ENCODE measurements around the gene CRYZ.
A peak's percentile ranks its signal among the peaks of the same experiment; 100 is the strongest.
"Not testable (repeated sequence)": the region's sequence is repeated elsewhere in the genome, so short reads cannot be mapped to it uniquely, and the experiment has no call there.

CRYZ gene, protein sequence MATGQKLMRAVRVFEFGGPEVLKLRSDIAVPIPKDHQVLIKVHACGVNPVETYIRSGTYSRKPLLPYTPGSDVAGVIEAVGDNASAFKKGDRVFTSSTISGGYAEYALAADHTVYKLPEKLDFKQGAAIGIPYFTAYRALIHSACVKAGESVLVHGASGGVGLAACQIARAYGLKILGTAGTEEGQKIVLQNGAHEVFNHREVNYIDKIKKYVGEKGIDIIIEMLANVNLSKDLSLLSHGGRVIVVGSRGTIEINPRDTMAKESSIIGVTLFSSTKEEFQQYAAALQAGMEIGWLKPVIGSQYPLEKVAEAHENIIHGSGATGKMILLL

DNA sequence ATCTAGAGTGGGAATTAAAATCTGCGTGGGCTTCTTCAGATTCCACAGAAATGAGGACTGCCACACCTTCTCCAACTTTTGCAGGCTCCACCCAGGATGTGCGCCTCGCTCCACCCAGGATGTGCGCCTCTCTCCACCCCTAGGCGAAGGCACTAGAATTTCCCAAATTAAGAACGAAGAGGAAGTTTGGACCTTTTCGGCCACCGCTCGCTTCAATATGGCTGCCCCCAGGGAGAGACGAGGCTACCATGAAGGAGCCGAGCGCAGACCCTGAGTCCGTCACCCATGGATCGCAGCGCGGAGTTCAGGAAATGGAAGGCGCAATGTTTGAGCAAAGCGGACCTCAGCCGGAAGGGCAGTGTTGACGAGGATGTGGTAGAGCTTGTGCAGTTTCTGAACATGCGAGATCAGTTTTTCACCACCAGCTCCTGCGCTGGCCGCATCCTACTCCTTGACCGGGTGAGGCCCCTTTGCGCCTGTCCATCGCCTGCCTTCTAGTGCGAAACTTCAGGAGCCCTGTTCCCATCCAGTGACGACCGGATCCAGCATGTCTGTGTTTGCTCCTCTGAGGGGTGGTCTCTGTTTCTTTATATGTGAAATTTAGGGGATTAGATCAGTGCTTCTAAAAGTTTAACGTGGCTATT is at the start of gene CRYZ, which contains the start of gene TYW3:
Gene CRYZ (minus strand): TSS at position 91 of the 644 bp plus-strand sequence. CDS start 8,229 bp downstream, outside the sequence.
Gene TYW3 (plus strand): TSS at position 193 of the 644 bp plus-strand sequence. CDS start 93 bp downstream, at position 286.
- peak; percentile 88 for DNase-seq (ENCODE audit: low read depth)

DNA sequence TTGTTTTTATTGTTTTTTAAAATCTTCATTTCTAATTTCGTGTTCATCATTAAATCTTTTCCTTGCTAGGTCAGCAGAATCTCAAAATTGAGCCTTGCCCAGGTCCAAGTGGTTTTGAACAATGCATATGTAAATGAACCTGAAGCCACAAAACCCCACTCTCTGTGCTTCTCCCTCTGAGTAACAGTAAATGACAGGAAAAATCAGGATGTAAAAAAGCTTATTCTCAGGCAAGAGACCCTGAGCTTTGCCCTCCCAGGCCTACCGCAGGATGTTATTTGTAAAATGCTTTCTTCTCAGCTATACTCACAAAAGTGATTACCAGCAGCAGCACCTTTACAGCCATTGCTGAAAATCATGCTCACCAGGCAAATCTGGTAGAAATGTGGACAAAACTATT is 47.7 kb upstream of the CRYZ start:
- DNase-seq (ENCODE audit: low read depth): no peak

DNA sequence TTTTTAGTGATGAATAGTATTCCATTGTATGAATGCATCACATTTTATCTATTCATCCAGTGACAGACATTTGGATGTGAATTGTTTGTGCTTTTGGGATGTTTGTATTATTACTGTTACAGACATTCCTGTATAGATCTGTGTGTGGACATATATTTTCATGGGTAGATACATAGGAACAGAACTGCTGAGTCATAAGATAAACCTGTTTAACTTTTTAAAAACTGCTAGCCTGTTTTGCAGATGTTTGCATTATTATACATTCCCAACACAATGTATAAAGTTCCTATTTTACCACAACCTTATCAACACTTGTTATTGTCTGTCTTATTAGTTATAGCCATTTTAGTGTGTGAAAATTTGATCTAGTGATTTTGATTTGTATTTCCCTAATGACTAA is 46.9 kb upstream of the CRYZ start:
- no peak for DNase-seq (ENCODE audit: low read depth)

DNA sequence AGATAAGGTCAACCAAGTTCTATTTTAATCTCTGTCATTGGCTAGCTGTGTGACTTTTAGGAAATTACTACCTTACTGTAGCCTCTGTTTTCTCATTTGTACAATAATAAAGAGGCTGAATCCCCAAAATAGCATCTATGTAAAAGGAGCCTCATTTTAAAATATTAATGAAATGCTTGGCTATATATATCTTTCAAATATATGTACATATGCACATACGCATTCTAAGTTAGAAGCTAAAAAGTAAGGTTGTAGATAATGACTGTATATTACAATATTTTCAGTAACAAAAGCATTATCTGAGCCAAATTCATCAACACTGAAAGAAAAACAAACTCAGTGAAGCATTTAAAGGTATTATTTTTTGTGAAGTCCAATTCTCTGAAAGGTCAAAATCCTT is 44.7 kb upstream of the CRYZ start:
- DNase-seq (ENCODE audit: low read depth): no peak

DNA sequence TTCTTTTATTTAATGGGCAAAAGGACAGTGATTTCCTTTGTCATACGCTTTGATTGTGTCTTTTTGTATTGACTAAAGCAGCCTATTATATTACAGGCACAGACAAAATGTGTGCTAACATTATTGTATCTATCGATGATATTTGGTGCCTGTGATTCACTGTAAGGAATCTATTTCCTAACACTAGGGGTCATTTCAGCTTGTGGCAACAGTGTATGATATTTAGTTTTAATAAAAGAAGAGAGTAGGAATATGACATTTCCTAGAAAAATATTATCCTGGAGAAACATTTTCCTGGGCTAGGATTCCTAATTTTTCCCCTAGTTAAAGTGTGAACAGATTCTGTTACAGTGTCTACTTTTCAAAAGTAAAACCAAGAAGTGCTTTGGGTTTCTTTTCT is 42.9 kb upstream of the CRYZ start:
- no peak for DNase-seq (ENCODE audit: low read depth)

DNA sequence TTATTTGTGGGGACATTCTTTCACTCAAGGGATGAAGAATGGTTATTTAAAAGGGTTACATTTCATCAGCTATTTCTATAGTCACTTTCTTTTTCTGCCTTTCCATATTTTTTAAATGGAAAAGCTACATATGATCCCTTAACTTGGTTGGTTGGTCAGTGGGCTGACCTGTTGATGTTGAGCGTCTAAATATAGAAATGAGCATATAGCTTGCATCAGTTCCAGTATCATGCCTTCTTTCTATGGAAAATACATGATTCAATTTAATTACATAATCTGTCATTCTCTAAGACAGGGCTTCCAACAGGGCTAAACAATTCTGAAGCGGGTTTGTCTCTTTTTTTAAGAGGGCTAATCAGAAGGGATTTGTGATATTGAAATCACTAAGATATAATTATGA is 40.7 kb upstream of the CRYZ start:
- no peak for DNase-seq (ENCODE audit: low read depth)

DNA sequence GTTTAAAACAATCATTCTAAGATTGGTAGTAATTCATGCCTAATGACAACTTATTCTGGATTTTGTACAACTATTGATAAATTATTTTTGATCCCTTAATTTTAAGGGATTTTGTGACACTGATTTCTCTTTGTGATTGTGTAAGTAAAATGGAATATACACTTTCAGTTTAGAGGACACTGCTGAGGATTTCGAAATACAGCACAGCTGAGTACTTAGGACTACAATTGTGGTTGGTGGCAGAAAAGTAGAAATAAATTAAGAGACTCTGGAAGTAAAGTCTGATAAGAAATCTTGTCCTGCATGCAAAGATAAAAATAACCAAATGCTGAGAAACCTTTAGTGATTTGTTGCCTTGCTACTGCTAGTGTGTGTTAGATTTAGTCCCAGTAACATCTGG is 40.1 kb upstream of the CRYZ start:
- DNase-seq (ENCODE audit: low read depth): no peak

DNA sequence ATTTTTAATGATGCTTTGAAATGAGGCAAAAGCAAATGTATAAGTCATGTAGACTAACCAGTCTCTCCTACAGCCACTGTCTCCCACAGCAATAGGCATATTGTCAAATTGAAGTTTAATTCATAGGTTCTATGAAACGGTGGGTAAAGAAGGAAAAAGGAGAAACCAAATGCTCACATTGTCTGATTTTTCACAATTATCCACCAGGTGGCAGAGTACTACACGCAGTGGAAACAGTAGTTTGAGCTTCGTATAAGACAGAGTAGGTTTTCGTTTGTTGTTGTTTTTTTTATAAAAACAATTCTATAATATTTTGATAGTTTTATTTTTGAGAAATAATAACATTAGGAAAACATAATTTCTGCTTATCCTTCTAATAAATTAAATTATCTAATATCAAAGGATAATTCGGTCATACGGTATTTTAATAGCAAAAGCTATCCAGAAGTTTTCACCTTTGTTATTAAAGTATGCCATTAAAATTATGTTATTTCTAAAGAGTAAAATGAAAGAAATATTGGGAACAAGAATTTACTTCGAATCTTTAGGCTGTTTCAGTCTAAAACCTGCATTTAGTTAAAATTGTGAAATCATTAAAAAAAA is 39.2 kb upstream of the CRYZ start:
- peak; percentile 30 for DNase-seq (ENCODE audit: low read depth)

DNA sequence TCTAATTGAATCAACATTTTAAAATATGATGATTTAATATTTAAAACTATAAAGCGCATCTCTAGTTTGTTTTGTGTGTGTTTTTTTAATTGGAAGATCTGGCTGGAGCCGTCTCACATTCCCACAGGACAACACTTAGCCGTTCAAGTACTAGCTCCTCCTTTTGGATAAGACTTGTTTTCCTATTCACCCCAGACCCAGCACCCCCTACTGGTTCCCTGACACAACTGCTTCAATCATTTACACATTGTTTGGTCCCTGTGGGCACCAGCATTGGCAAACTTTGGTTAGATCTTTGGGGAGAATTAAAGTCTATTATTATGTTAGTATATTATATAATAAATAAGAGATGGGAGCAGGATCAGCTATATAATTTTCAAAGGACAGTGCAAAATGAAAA is 34.6 kb upstream of the CRYZ start:
- no peak for DNase-seq (ENCODE audit: low read depth)

DNA sequence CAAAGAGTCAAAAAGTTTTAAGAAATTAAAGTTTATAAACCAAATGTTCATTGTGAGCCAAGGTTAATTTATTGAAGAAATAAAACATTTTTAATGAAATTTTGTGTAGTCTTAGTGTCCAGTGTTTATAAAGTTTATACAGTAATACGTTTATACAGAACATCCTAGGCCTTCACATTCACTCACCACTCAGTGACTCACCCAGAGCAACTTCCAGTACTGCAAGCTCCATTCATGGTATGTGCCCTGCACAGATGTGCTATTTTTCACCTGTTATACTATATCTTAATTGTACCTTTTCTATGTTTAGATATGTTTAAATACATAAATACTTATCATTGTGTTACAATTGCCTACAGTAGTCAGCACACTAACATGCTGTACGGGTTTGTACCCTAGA is 33.7 kb upstream of the CRYZ start:
- DNase-seq (ENCODE audit: low read depth): no peak

DNA sequence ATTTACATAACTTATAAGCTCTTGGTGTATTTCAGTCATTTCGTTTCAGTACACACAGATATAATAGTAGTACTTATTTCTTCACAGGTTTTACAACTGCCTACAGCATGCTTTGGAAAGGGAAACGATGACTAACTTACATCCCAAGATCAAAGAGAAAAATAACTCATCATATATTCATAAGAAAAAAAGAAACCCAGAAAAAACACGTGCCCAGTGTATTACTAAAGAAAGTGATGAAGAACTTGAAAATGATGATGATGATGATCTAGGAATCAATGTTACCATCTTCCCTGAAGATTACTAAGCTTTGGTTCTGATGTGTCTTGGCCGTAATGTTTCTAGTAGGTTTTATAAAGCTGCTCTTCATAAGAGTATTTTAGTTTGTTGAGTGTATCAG is 31.0 kb upstream of the CRYZ start:
- DNase-seq (ENCODE audit: low read depth): no peak

DNA sequence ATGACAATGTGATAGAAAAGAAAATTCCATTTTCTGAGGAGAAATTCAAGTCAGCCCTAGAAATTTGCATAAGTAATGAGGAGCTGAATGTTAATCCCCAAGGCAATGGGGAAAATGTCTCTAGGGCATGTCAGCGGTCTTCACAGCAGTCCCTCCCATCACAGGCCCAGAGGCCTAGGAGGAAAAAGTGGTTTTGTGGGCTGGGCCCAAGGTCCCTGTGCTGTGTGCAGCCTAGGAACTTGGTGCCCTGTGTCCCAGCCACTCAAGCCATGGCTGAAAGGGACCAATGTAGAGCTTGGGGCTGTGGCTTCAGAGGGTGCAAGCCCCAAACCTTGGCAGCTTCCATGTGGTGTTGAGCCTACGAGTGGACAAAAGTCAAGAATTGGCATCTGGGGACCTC is 23.8 kb upstream of the CRYZ start:
- not testable (repeated sequence) for DNase-seq (ENCODE audit: low read depth)

DNA sequence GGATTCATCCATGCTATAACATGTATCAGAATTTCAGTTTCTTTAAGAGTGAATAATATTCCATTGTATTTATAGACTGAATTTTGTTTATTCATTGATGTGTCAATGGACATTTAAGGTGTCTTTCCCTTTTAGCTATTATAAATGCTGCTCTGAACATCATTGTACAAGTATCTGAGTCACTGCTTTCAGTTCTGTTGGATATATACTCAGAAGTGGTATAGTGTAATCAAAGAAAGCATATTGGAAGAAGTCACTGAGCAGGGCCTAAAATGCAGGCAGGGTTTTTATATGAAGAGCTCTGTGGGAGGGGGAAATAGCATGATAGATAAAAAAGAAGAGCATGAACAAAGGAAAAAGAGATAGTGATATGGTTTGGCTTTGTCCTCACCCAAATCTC is 22.6 kb upstream of the CRYZ start:
- no peak for DNase-seq (ENCODE audit: low read depth)

DNA sequence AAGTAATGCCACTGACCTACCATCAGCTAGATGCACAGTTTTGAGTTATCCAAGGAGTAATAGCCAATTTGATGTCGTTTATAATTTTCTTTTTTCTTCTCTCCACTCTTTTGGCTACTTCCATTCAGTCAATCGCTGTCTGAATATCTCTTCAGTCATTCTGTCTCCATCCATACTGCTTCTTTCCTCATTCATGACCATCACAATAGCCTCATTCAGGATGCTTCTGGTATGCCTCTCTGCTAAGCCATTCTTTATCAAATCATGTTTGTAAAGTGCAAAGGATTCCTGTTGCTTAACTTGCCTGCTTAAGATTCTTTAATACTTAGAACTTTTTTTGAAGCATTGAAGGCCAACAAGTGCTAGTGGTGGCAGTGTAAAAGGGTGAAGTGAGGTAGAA is 20.3 kb upstream of the CRYZ start:
- no peak for DNase-seq (ENCODE audit: low read depth)

DNA sequence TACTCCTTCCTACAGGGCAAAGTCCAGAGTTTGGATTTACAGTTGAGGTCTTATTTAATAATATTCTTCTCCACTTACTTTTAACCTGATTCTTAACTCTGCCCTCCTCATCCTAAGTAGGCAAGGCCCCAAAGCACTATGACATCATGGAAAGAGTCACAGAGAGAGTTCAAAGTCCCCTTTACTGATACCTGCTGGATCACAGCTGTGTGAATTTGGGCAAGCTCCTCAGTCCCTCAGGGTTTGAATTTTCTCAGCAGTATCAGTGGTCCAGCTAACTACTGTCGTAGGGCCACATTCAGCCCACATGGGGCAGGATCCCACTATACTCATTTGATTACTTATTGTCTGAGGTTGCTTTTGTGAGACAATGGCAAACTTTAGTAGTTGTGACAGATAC is 16.1 kb upstream of the CRYZ start:
- no peak for DNase-seq (ENCODE audit: low read depth)

DNA sequence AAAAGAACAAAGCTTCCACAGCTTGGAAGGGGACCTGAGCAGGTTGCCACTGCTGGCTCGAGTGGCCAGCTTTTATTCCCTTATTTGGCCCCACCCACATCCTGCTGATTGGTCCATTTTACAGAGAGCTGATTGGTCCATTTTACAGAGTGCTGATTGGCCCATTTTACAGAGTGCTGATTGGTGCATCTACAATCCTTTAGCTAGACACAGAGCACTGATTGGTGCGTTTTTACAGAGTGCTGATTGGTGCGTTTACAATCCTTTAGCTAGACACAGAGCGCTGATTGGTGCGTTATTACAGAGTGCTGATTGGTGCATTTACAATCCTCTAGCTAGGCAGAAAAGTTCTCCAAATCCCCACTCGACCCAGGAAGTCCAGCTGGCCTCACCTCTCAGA is 12.4 kb upstream of the CRYZ start:
- not testable (repeated sequence) for DNase-seq (ENCODE audit: low read depth)

DNA sequence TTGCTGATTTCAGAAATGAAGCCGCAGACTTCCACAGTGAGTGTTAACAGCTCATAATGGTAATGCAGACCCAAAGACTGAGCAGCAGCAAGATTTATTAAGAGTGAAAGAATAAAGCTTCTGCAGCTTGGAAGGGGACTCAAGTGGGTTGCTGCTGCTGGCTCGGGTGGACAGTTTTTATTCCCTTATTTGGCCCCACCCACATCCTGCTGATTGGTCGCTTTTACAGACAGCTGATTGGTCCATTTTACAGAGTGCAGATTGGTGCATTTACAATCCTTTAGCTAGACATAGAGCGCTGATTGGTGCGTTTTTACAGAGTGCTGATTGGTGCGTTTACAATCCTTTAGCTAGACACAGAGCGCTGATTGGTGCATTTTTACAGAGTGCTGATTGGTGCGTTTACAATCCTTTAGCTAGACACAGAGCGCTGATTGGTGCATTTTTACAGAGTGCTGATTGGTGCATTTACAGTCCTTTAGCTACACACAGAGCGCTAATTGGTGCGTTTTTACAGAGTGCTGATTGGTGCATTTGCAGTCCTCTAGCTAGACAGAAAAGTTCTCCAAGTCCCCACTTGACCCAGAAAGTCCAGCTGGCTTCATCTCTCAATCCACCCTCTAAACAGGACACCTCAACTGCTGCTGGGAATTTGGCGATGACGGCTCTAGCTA is 7.6 kb upstream of the CRYZ start:
- not testable (repeated sequence) for DNase-seq (ENCODE audit: low read depth)

DNA sequence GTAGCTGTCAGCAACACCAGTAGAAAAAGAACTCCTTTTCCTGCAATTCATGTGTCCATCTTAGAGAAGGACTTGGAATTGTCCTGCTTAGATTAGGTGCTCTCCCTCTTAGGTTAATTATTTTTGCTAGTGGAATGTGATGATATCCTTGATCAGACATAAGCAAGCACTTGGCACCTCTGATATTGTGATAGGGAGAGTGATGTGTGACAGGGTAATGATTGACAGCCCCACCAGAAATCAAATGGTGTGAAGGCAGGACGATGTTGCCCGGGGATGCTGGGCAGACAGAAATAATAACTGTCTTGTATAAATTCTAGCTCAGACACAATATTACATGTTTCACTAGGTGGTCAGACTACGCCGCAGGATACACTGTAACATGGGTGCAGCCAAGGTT is 4.5 kb upstream of the CRYZ start:
- no peak for DNase-seq (ENCODE audit: low read depth)

DNA sequence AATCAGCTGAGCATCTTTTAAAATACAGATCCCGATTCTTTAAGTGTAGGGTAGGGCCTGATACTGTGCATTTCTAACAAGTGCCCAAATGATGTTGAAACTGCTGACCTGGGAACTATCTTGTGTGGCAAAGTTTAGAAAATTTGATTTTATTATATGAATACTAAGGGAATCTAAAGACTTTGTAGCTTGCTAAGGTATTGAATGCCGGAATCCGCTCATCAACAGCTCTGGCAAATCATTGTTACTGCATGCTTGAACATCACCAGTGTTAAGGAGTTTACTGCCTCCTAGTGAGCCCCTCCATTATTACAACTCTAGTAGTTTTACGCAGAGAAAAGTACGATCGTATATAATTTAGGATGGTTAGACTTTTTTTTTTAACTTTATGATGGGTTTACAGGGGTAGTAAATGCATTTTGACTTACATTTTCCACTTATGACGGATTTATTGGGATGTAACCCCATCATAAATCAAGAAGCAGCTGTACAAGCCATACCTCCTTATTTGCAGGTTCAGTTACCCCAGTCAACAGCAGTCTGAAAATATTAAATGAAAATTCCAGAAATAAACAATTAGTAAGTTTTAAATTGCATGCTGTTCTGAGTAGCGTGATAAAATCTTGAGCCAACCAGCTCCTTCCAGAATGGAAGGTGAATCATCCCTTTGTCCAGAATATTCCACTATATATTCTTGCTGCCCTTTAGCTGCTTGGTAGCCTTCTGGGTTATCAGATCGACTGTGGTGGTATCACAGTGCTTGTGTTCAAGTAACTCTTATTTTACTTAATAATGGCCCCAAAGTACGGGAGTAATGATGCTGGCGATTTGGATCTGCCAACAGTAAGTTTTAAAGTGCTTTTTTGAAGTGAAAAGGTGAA is 994 bp upstream of the CRYZ start:
- peak; percentile 63 for DNase-seq (ENCODE audit: low read depth)

DNA sequence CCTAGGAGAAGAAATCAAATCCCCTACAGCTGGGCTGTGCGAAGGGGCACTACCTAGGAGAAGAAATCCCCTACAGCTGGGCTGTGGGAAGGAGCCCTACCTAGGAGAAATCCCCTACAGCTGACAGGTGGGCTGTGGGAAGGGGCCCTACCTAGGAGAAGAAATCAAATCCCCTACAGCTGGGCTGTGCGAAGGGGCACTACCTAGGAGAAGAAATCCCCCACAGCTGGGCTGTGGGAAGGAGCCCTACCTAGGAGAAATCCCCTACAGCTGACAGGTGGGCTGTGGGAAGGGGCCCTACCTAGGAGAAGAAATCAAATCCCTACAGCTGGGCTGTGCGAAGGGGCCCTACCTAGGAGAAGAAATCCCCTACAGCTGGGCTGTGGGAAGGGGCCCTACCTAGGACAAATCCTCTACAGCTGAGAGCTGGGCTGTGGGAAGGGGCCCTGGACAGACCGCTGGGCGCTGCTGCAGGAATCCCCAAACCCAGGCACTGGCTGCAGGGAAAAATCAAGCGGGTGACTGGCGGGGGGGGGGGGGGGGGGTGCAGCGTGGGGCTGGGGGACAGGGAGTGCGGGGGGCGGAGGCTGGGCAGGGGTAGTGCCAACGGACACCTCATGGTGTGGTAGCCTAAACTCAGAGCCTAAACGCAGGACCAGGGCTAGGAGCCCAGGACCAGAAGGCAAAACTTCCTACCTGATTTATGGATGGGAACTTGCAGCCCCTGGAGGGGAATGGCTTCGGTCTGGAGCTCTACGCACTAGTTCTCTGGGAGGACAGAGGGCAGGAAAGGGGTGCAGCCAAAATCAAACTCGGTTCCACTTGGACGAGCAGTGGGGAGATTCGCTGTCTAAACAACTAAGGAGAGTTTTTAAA is 541 bp downstream of the CRYZ start:
- DNase-seq (ENCODE audit: low read depth): not testable (repeated sequence)

All from HS-5 (cell line).